ENCODE data around the gene BCCIP. TPM values are rescaled to one million over a fixed set of nuclear protein-coding genes. Genes with fewer than 3 reads are reported as not detected.

BCCIP gene
- total and polyA plus RNA-seq, 2 of the 8 experiments (the other 6 are each of a cell fraction or from before 2014, with no cell fraction given), result 33.9 to 120 TPM

- peaks cover 4 to 7% of the 10 kb centered on the region in 2 experiments for H3K9me3 ChIP-seq (ENCODE audit: insufficient read depth in 2 of 2, low read depth in 1 of 2, low read length in 1 of 2)
- H4K8ac ChIP-seq (ENCODE audit: extremely low read depth, insufficient read depth, low read length), result no peak within 1 kb of the TSS
- peak within 1 kb of the TSS; percentile 75; the same call in 1 of the 2 replicates for H2AK5ac ChIP-seq (ENCODE audit: low read depth, low read length)
- H3K36me3 ChIP-seq (ENCODE audit: control insufficient read depth in 2 of 4, insufficient read depth in 4 of 4, low read length in 3 of 4), result peaks cover 0 to 7% (median 3%) of the 10 kb centered on the region in 4 experiments; a peak in 4 of 8 replicates
- no peak within 1 kb of the TSS for H2AFZ ChIP-seq (ENCODE audit: low read length)
- no peak within 1 kb of the TSS; the same call in 1 of the 2 replicates for H2BK5ac ChIP-seq (ENCODE audit: low read depth, low read length)
- FAIRE-seq (peak; percentile 94), DNase-seq (ENCODE audit: low read depth in 1 of 2, low spot score in 2 of 2) (no peak)
- peak within 1 kb of the TSS; percentile 86; the same call in 1 of the 2 replicates for H2BK12ac ChIP-seq (ENCODE audit: low read depth, low read length)
- no peak within 1 kb of the TSS; the same call in 1 of the 2 replicates for H3K27ac ChIP-seq (ENCODE audit: low read depth, low read length)
- no peaks in the 10 kb centered on the region for H4K20me1 ChIP-seq (replicated peaks in 1 of 2; ENCODE audit: control insufficient read depth in 1 of 2, insufficient read depth in 2 of 2, low read length in 2 of 2)
- CTCF ChIA-PET (ENCODE audit: partially characterized antibody), result interaction anchor here (0.9 to 2.4 kb wide), 4 partner anchors 8 to 96 kb away, joined by 3 to 16 read pairs (median 6); no protein-coding TSS in a partner anchor
- no peaks in the 10 kb centered on the region for H3K79me2 ChIP-seq (ENCODE audit: control insufficient read depth in 1 of 2, insufficient read depth in 2 of 2, low read length in 2 of 2)
- H2BK120ac ChIP-seq (replicated peaks; ENCODE audit: low read depth, low read length), result peak within 1 kb of the TSS; percentile 80
- H4K5ac ChIP-seq (ENCODE audit: insufficient read length, low read depth, low read length), result no peak within 1 kb of the TSS
- peak within 1 kb of the TSS in 2 of 4 experiments; percentile 20 to 47; a peak in 4 of 8 replicates for H3K4me3 ChIP-seq (ENCODE audit: extremely low read depth in 1 of 4, insufficient read depth in 2 of 4, low read depth in 3 of 4, low read length in 4 of 4)
- peak within 1 kb of the TSS; percentile 10 for H4K91ac ChIP-seq (replicated peaks; ENCODE audit: insufficient read length, low read length)
- no peak within 1 kb of the TSS for H3K23ac ChIP-seq (ENCODE audit: insufficient read length)
- no peaks in the 10 kb centered on the region; the same call in 1 of the 2 replicates for H3K23me2 ChIP-seq (ENCODE audit: low read depth, low read length)
- H3K18ac ChIP-seq (ENCODE audit: extremely low read depth, low read length), result peak within 1 kb of the TSS; percentile 40
- peaks cover 2 to 19% (median 7%) of the 10 kb centered on the region in 4 experiments for H3K4me1 ChIP-seq (replicated peaks in 1 of 4; ENCODE audit: control insufficient read depth in 3 of 4, insufficient read depth in 4 of 4, low read length in 3 of 4)
- H2BK20ac ChIP-seq (ENCODE audit: low read length), result peak within 1 kb of the TSS; percentile 86; the same call in 1 of the 2 replicates
- POLR2A ChIA-PET (ENCODE audit: partially characterized antibody), result interaction anchor here (1.0 to 1.1 kb wide), 3 partner anchors 9 to 20 kb away, joined by 3 to 4 read pairs (median 3); no protein-coding TSS in a partner anchor
- no peak within 1 kb of the TSS for H2BK15ac ChIP-seq (ENCODE audit: low read length)
- no peak within 1 kb of the TSS for H3K56ac ChIP-seq (replicated peaks; ENCODE audit: insufficient read length, low read depth, low read length)
- H3K27me3 ChIP-seq (replicated peaks in 1 of 4; ENCODE audit: control insufficient read depth in 3 of 4, extremely low read depth in 1 of 4, insufficient read depth in 3 of 4, low read length in 3 of 4), result no peaks in the 10 kb centered on the region; a peak in 1 of 7 replicates
- 1% methylated on average over 4 of the region's 4 CpGs; no CpG with 5 or more reads in 1 of the 2 experiments for WGBS, 2 experiments (ENCODE audit: extremely low coverage in 1 of 2, insufficient coverage in 1 of 2, insufficient read length in 1 of 2, insufficient replicate concordance in 2 of 2, low coverage in 1 of 2, low lambda C conversion rate in 2 of 2, missing lambda C conversion rate in 1 of 2)
- H3K9ac ChIP-seq (replicated peaks in 1 of 4; ENCODE audit: extremely low read depth in 1 of 4, low read depth in 3 of 4, low read length in 3 of 4), result peak within 1 kb of the TSS in 2 of 4 experiments; percentile 14 to 15; a peak in 1 of 7 replicates
- peak within 1 kb of the TSS; percentile 56 to 70 for H3K4me2 ChIP-seq (ENCODE audit: insufficient read depth in 1 of 2, low read depth in 2 of 2, low read length in 2 of 2)
- H3K79me1 ChIP-seq (ENCODE audit: low read depth, low read length), result no peaks in the 10 kb centered on the region; the same call in none of the 2 replicates
- no peak within 1 kb of the TSS for H3K4ac ChIP-seq (replicated peaks; ENCODE audit: insufficient read length, low read depth, low read length)
- H3K14ac ChIP-seq (ENCODE audit: insufficient read length), result no peak within 1 kb of the TSS
- TF ChIP-seq TCF12 (IDR thresholded peaks at IDR 0.05; ENCODE audit: low read depth, low read length) (0 out of 2 replicates have a peak, but pooled peaks have one; percentile 25), EZH2 (IDR thresholded peaks at IDR 0.05; ENCODE audit: low read depth, low read length, severe bottlenecking) (no peak)
Observed at GRCh38 chr10:125881192-125881591, 57.8 kb downstream of the BCCIP start, which contains the start of gene DHX32. DHX32 (minus strand) TSS chr10:125881292; CDS start chr10:125880824, 468 bp downstream.

All from H1 (cell line).